Measurements from ENCODE around the gene TP53AIP1. TPM values are rescaled to one million over a fixed set of nuclear protein-coding genes. Genes with fewer than 3 reads are reported as not detected.
"Not testable (repeated sequence)": the region's sequence is repeated elsewhere in the genome, so short reads cannot be mapped to it uniquely, and the experiment has no call there.

The TP53AIP1 gene
- total RNA-seq, 1 experiment from 2014 or later, result 0.13 TPM

- in situ Hi-C loops (cut with HindIII; ENCODE audit: low pct_unique_long_range_greater_than_20kb, low sequenced_read_pairs), result no loop called here
- DNase-seq (ENCODE audit: low read depth, low spot score), result no peak
Measured at GRCh38 chr11:128931668-128932067, 11.0 kb downstream of the TP53AIP1 start.

- in situ Hi-C loops (cut with HindIII; ENCODE audit: low pct_unique_long_range_greater_than_20kb, low sequenced_read_pairs), result no loop called here
Measured at GRCh38 chr11:128931066-128931465, 11.6 kb downstream of the TP53AIP1 start.

GRCh38 chr11:128929991-128930390 lies 12.7 kb downstream of the TP53AIP1 start:
- DNase-seq (ENCODE audit: low read depth, low spot score), result no peak
- in situ Hi-C loops (cut with HindIII; ENCODE audit: low pct_unique_long_range_greater_than_20kb, low sequenced_read_pairs), result no loop called here

More at GRCh38 chr11:128931066-128931465, 11.6 kb downstream of the TP53AIP1 start:
- no peak for DNase-seq (ENCODE audit: low read depth, low spot score)

- in situ Hi-C loops (cut with HindIII; ENCODE audit: low pct_unique_long_range_greater_than_20kb, low sequenced_read_pairs), result no loop called here
- no peak for DNase-seq (ENCODE audit: low read depth, low spot score)
Measured at GRCh38 chr11:128929468-128929867, 13.2 kb downstream of the TP53AIP1 start.

- in situ Hi-C loops (cut with HindIII; ENCODE audit: low pct_unique_long_range_greater_than_20kb, low sequenced_read_pairs), result no loop called here
- DNase-seq (ENCODE audit: low read depth, low spot score), result no peak
Measured at GRCh38 chr11:128928400-128928799, 14.3 kb downstream of the TP53AIP1 start.

- no peak for DNase-seq (ENCODE audit: low read depth, low spot score)
- in situ Hi-C loops (cut with HindIII; ENCODE audit: low pct_unique_long_range_greater_than_20kb, low sequenced_read_pairs), result no loop called here
Measured at GRCh38 chr11:128927683-128928336, 14.9 kb downstream of the TP53AIP1 start.

GRCh38 chr11:128927108-128927461 lies 15.6 kb downstream of the TP53AIP1 start:
- in situ Hi-C loops (cut with HindIII; ENCODE audit: low pct_unique_long_range_greater_than_20kb, low sequenced_read_pairs), result no loop called here
- DNase-seq (ENCODE audit: low read depth, low spot score), result no peak

- in situ Hi-C loops (cut with HindIII; ENCODE audit: low pct_unique_long_range_greater_than_20kb, low sequenced_read_pairs), result no loop called here
- DNase-seq (ENCODE audit: low read depth, low spot score), result no peak
Measured at GRCh38 chr11:128926437-128927107, 16.1 kb downstream of the TP53AIP1 start.

- no peak for DNase-seq (ENCODE audit: low read depth, low spot score)
- in situ Hi-C loops (cut with HindIII; ENCODE audit: low pct_unique_long_range_greater_than_20kb, low sequenced_read_pairs), result no loop called here
Measured at GRCh38 chr11:128926000-128926399, 16.7 kb downstream of the TP53AIP1 start.

- in situ Hi-C loops (cut with HindIII; ENCODE audit: low pct_unique_long_range_greater_than_20kb, low sequenced_read_pairs), result no loop called here
Measured at GRCh38 chr11:128925250-128925600, 17.4 kb downstream of the TP53AIP1 start.

GRCh38 chr11:128924510-128925249 lies 18.0 kb downstream of the TP53AIP1 start:
- in situ Hi-C loops (cut with HindIII; ENCODE audit: low pct_unique_long_range_greater_than_20kb, low sequenced_read_pairs), result no loop called here
- no peak for DNase-seq (ENCODE audit: low read depth, low spot score)

More at GRCh38 chr11:128925250-128925600, 17.4 kb downstream of the TP53AIP1 start:
- no peak for DNase-seq (ENCODE audit: low read depth, low spot score)

- DNase-seq (ENCODE audit: low read depth, low spot score), result no peak
- in situ Hi-C loops (cut with HindIII; ENCODE audit: low pct_unique_long_range_greater_than_20kb, low sequenced_read_pairs), result no loop called here
Measured at GRCh38 chr11:128924104-128924503, 18.6 kb downstream of the TP53AIP1 start.

GRCh38 chr11:128921793-128922192 lies 20.9 kb downstream of the TP53AIP1 start:
- no peak for DNase-seq (ENCODE audit: low read depth, low spot score)
- in situ Hi-C loops (cut with HindIII; ENCODE audit: low pct_unique_long_range_greater_than_20kb, low sequenced_read_pairs), result no loop called here

GRCh38 chr11:128920666-128921065 lies 22.0 kb downstream of the TP53AIP1 start:
- in situ Hi-C loops (cut with HindIII; ENCODE audit: low pct_unique_long_range_greater_than_20kb, low sequenced_read_pairs), result no loop called here
- no peak for DNase-seq (ENCODE audit: low read depth, low spot score)

- DNase-seq (ENCODE audit: low read depth, low spot score); in situ Hi-C loops (cut with HindIII; ENCODE audit: low pct_unique_long_range_greater_than_20kb, low sequenced_read_pairs): not testable (repeated sequence)
Measured at GRCh38 chr11:128919635-128920034, 23.0 kb downstream of the TP53AIP1 start.

- in situ Hi-C loops (cut with HindIII; ENCODE audit: low pct_unique_long_range_greater_than_20kb, low sequenced_read_pairs), result no loop called here
- DNase-seq (ENCODE audit: low read depth, low spot score), result no peak
Measured at GRCh38 chr11:128919216-128919615, 23.5 kb downstream of the TP53AIP1 start.

GRCh38 chr11:128917144-128917724 lies 25.4 kb downstream of the TP53AIP1 start:
- in situ Hi-C loops (cut with HindIII; ENCODE audit: low pct_unique_long_range_greater_than_20kb, low sequenced_read_pairs), result no loop called here

GRCh38 chr11:128916681-128917080 lies 26.0 kb downstream of the TP53AIP1 start:
- in situ Hi-C loops (cut with HindIII; ENCODE audit: low pct_unique_long_range_greater_than_20kb, low sequenced_read_pairs), result no loop called here
- DNase-seq (ENCODE audit: low read depth, low spot score), result no peak

More at GRCh38 chr11:128917144-128917724, 25.4 kb downstream of the TP53AIP1 start:
- no peak for DNase-seq (ENCODE audit: low read depth, low spot score)

All from SK-MEL-5 (cell line).